A673 (cell line): Measurements from ENCODE around the gene ZNF280A.

Experiments used
- EZH2 ChIP-seq: fragments of 200-600 bp; sonication (generic); IDR thresholded peaks from 2 replicates; pipeline ENCODE4 v1.6.1; 2017; ENCODE audit warnings: borderline replicate concordance, low read depth, mild to moderate bottlenecking, mixed read lengths, antibody characterized with exemption, low read length; ENCODE audit not compliant: poor library complexity, severe bottlenecking
- TF ChIP-seq, protein P1 (sequence below): fragments of 300-800, 200-600 bp; sonication (generic); conservative IDR thresholded peaks from 2 replicates; pipeline ENCODE4 v1.5.1; 2017; ENCODE audit warnings: low read depth, mild to moderate bottlenecking, antibody characterized with exemption, low read length, moderate library complexity, mixed read lengths

DNA sequence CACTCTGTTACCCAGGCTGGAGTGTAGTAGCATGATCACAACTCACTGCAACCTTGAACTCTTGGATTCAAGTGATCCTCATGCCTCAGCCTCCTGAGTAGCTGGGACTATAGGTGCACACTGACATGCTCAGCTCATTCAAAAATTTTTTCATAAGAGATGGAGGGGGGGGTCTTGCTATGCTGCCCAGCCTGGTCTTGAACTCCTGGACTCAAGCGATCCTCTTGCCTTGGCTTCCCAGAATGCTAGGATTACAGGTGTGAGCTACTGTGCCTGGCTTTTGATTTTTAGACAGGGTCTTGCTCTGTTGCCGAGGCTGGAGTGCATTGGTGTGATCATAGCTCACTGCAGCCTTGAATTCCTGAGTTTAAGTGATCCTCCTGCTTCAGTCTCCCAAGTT lies 25.0 kb upstream of the ZNF280A start:
- TF ChIP-seq EZH2, result no peak
- TF ChIP-seq, protein P1, sequence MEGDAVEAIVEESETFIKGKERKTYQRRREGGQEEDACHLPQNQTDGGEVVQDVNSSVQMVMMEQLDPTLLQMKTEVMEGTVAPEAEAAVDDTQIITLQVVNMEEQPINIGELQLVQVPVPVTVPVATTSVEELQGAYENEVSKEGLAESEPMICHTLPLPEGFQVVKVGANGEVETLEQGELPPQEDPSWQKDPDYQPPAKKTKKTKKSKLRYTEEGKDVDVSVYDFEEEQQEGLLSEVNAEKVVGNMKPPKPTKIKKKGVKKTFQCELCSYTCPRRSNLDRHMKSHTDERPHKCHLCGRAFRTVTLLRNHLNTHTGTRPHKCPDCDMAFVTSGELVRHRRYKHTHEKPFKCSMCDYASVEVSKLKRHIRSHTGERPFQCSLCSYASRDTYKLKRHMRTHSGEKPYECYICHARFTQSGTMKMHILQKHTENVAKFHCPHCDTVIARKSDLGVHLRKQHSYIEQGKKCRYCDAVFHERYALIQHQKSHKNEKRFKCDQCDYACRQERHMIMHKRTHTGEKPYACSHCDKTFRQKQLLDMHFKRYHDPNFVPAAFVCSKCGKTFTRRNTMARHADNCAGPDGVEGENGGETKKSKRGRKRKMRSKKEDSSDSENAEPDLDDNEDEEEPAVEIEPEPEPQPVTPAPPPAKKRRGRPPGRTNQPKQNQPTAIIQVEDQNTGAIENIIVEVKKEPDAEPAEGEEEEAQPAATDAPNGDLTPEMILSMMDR, result no peak
